Mesothelial cell of epicardium (in vitro differentiated cells): ENCODE results near the gene TSPAN4. TPM values are rescaled to one million over a fixed set of nuclear protein-coding genes. Genes with fewer than 3 reads are reported as not detected.

ENCODE experiments used
- DNase-seq, 2 experiments: peaks; one replicate each; pipeline ENCODE4 v3.0.0; 2021; ENCODE audit warnings: low spot score in 2 of 2; ENCODE audit not compliant: unreplicated experiment in 2 of 2
- H3K27ac Mint-ChIP-seq: 2 replicates; pipeline ENCODE4 v1.8.0; 2021; ENCODE audit warnings: mixed read lengths
- H3K27me3 Mint-ChIP-seq: 2 replicates; pipeline ENCODE4 v1.8.0; 2021; ENCODE audit warnings: low read depth, mixed read lengths
- H3K36me3 Mint-ChIP-seq: 2 replicates; pipeline ENCODE4 v1.8.0; 2021; ENCODE audit warnings: mixed read lengths
- H3K4me1 Mint-ChIP-seq: 2 replicates; pipeline ENCODE4 v1.8.0; 2021; ENCODE audit warnings: mixed read lengths
- H3K4me3 Mint-ChIP-seq: 2 replicates; pipeline ENCODE4 v1.8.0; 2021; ENCODE audit warnings: mild to moderate bottlenecking, moderate library complexity, mixed read lengths
- H3K9me3 Mint-ChIP-seq: 2 replicates; pipeline ENCODE4 v1.8.0; 2021; ENCODE audit warnings: mixed read lengths
- CTCF ChIP-seq: fragments of 200-600 bp; sonication (generic); IDR thresholded peaks from one replicate; pipeline ENCODE4 v1.5.0; 2021; ENCODE audit warnings: antibody characterized with exemption; ENCODE audit not compliant: unreplicated experiment
- total RNA-seq: library from RNA; stranded (reverse); gene quantifications from 3 replicates; pipeline ENCODE4 v1.2.1, GENCODE V29; 2021

TSPAN4 gene
- total RNA-seq, 1 donor from 2014 or later, result 94.1 TPM

- Mint-ChIP-seq H3K36me3 (peaks cover 1% of the 10 kb centered on the region), H3K9me3 (no peaks in the 10 kb centered on the region), H3K4me1 (peaks cover 12% of the 10 kb centered on the region), H3K27ac (no peak overlapping the region), H3K4me3 (peak overlapping the region; percentile 79), H3K27me3 (no peaks in the 10 kb centered on the region)
- DNase-seq, result no peak
- TF ChIP-seq CTCF, result no peak
Measured at GRCh38 chr11:912266-912665, 69.6 kb downstream of the TSPAN4 start.

- Mint-ChIP-seq H3K9me3 (no peaks in the 10 kb centered on the region), H3K4me3 (no peak overlapping the region), H3K27me3 (no peaks in the 10 kb centered on the region), H3K36me3 (no peaks in the 10 kb centered on the region), H3K4me1 (peaks cover 12% of the 10 kb centered on the region), H3K27ac (no peak overlapping the region)
- no peak for TF ChIP-seq CTCF
- DNase-seq, result no peak
Measured at GRCh38 chr11:913043-913442, 70.4 kb downstream of the TSPAN4 start.

- Mint-ChIP-seq H3K27ac (no peak overlapping the region), H3K27me3 (no peaks in the 10 kb centered on the region), H3K4me3 (no peak overlapping the region), H3K4me1 (peaks cover 11% of the 10 kb centered on the region), H3K36me3 (no peaks in the 10 kb centered on the region), H3K9me3 (no peaks in the 10 kb centered on the region)
- DNase-seq, result no peak
- no peak for TF ChIP-seq CTCF
Measured at GRCh38 chr11:914204-914603, 71.6 kb downstream of the TSPAN4 start.

DNA sequence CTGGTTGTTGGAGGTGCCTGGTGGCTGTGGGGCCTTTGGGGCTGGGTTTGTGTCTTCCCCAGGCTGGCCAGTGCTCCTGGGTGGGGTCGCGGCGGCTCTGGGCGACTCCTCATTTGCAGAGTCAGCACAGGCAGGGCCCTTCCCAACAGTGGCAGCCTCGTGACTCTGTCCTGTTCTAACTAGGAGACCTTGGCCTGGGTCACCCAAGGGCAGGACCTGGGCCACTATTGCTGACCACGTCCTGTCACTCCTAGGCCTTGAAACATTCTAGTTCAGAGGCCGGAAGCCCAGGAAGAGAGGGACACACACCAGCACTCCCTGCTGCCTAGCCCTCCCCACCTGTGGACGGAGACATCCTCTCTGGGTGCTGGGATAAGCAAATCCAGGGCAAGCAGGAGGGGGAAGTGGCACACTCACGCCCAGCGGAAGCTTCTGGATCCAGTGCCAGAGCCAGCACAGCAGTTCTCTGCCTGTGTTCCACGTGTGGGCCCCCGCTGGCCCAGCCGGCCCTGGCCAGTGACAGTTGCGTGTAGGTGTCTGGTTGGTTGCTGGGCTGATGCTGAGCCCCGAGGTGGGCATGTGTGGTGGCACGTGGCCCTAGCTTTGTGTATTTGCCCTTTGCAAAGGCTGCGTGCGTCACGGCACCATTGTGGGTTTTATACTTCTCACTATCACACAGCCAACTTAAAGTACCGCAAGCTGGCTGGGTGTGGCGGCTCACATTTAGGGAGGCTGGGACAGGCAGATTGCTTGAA, 72.3 kb downstream of the TSPAN4 start:
- Mint-ChIP-seq H3K27ac (no peak overlapping the region), H3K4me1 (peaks cover 5% of the 10 kb centered on the region), H3K9me3 (no peaks in the 10 kb centered on the region), H3K27me3 (no peaks in the 10 kb centered on the region), H3K4me3 (no peak overlapping the region), H3K36me3 (no peaks in the 10 kb centered on the region)
- no peak for DNase-seq
- no peak for TF ChIP-seq CTCF

Other genes with a start within 250 kb of the TSPAN4 start
- gene IRF7, start 226.9 kb upstream of the TSPAN4 start, total RNA-seq, result 20.8 to 24.5 TPM (median 21.9 TPM) in 3 replicates
- gene CDHR5, start 217.9 kb upstream of the TSPAN4 start, total RNA-seq, result 0.27 to 0.58 TPM (median 0.34 TPM) in 3 replicates
- gene SCT, start 215.7 kb upstream of the TSPAN4 start, total RNA-seq, result 1.2 to 1.7 TPM (median 1.3 TPM) in 3 replicates
- 2.1 to 3.1 TPM (median 2.5 TPM) in 3 replicates for gene DRD4, start 205.6 kb upstream of the TSPAN4 start, total RNA-seq
- 59.6 to 64.9 TPM (median 64.0 TPM) in 3 replicates for gene DEAF1, start 147.6 kb upstream of the TSPAN4 start, total RNA-seq
- gene TMEM80, start 147.0 kb upstream of the TSPAN4 start, total RNA-seq, result 25.7 to 30.7 TPM (median 28.7 TPM) in 3 replicates
- 105 to 112 TPM (median 111 TPM) in 3 replicates for gene EPS8L2, start 136.6 kb upstream of the TSPAN4 start, total RNA-seq
- gene TALDO1, start 95.4 kb upstream of the TSPAN4 start, total RNA-seq, result 86.9 to 97.5 TPM (median 89.7 TPM) in 3 replicates
- 81.1 to 91.2 TPM (median 83.9 TPM) in 3 replicates for gene GATD1, start 65.4 kb upstream of the TSPAN4 start, total RNA-seq
- not detected in 3 replicates for gene CEND1, start 52.8 kb upstream of the TSPAN4 start, total RNA-seq
- 34.3 to 37.2 TPM (median 35.7 TPM) in 3 replicates for gene SLC25A22, start 44.6 kb upstream of the TSPAN4 start, total RNA-seq
- 40.1 to 43.7 TPM (median 43.1 TPM) in 3 replicates for gene PIDD1, start 37.6 kb upstream of the TSPAN4 start, total RNA-seq
- gene RPLP2, start 32.9 kb upstream of the TSPAN4 start, total RNA-seq, result 1,651 to 1,738 TPM (median 1,657 TPM) in 3 replicates
- 41.3 to 50.9 TPM (median 50.0 TPM) in 3 replicates for gene PNPLA2, start 23.9 kb upstream of the TSPAN4 start, total RNA-seq
- gene CRACR2B, start 14.9 kb upstream of the TSPAN4 start, total RNA-seq, result 9.9 to 10.6 TPM (median 10.0 TPM) in 3 replicates
- gene CD151, start 9.9 kb upstream of the TSPAN4 start, total RNA-seq, result 125 to 142 TPM (median 140 TPM) in 3 replicates
- 78.7 to 80.2 TPM (median 79.8 TPM) in 3 replicates for gene POLR2L, start 323 bp upstream of the TSPAN4 start, total RNA-seq
- gene CHID1, start 68.0 kb downstream of the TSPAN4 start, total RNA-seq, result 88.3 to 95.9 TPM (median 95.4 TPM) in 3 replicates
- gene AP2A2, start 83.0 kb downstream of the TSPAN4 start, total RNA-seq, result 74.9 to 89.1 TPM (median 86.6 TPM) in 3 replicates
- gene MUC6, start 193.9 kb downstream of the TSPAN4 start, total RNA-seq, result not detected in 3 replicates
- gene MUC2, start 232.0 kb downstream of the TSPAN4 start, total RNA-seq, result 0.02 to 0.07 TPM (median 0.04 TPM) in 3 replicates